Head of caudate nucleus (tissue), 42 donors: Measurements from ENCODE around the gene TASP1.

Source experiments
- DNase-seq, 42 donors: peaks; one replicate each; pipeline versions ENCODE4 v3.0.0 to v3.0.0-alpha.2; 2020 to 2021; ENCODE audit warnings: mixed read lengths in 7 of 42
- intact Hi-C: fragments of 100-400 bp; cut with DNase I; formaldehyde crosslinking; loops from one replicate; pipeline ENCODE4 v1.15.0; 2022

TASP1 gene

DNA sequence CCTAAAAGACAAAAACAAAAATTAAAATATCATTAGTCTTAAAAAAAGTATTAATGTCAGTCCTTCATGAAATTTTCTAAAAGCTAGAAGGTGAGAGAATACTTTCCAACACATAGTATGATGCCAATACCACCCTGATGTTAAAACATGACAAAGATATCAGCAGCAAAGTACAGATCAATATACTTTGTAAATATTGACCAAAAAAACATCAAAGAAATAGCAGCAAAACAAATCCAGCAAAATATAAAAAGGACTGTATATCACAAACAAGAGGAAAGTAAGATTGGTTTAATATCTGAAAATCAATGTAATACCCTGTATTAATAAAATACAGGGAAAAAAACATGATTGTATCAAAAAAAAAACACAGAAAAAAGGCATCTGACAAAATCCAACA is 51.4 kb downstream of the TASP1 start:
- DNase-seq = no peak
- intact Hi-C loops = no loop called here

DNA sequence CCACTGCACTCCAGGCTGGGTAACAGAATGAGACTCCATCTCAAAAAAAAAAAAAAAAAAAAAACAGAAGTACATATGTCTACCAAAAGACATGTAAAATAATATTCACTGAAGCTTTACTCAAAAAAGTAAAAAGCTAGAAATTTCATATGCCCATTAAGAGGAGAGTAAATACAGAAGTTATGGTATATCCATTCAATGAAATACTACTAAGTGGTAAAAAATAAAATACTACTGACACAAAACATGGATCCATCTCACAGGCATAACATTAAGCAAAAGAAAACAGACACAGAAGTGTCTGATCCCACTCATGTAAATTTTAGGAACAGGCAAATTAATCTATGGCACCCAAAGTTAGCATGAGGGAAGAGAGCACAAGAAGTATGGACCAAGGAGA is 52.6 kb downstream of the TASP1 start:
- no peak for DNase-seq
- intact Hi-C loops = no loop called here

DNA sequence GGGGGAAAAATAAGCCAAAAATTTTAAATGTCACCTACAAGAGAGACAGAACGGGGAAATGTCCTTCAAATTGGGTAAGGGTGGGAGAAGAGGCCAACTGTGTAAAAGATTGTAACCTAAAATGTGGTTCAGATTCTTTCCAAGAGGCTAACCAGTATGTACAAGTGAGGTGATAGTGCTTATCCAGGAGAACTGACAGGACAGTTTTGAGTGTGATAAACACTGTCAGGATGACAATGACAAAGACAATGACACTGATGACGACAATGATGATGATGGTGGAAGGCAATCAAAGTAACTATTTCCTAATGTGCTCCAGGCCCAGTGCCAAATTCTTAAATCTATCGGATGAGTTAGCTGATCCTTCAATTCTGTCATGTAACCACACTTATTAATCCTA is 57.3 kb downstream of the TASP1 start:
- intact Hi-C loops = no loop called here
- no peak for DNase-seq

DNA sequence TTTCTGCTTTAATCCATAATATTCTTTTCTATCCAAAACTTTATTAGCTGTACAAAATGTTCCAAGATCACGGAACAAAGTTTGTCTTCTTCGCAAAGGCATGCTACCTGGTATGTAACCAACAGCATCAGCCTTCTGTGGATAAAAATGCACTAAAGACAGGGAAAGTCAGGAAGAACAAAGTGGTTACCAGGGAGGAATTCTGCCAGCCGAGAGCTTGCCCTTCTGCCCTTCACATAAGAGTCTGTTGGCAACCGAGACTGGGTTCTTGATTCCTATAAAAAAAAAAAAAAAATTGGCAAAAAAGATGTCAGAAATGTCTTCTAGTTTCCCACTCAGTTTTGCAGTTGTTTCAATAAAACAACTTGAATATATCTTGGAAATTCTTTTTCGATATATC is 58.0 kb downstream of the TASP1 start:
- intact Hi-C loops = no loop called here

DNA sequence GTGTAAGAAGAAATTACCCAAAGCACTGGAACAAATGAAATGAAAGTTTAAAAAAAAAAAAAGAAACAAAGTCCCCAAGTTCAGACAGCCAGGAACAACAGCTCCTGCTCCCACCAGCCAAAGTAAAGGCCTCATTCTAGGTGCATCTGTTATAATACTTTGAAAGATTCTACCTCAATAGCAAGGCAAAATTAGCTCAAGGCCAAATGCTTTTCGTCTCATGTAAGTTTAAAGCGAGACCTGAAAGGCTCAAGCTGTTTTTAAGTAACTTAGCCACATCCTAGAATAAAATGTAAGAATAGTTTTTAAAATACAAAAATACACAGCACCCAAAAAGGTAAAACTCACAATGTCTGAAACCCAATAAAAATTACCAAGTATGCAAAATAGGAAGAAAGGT is 64.7 kb downstream of the TASP1 start:
- intact Hi-C loops = no loop called here
- no peak for DNase-seq

More for the DNA sequence above, 58.0 kb downstream of the TASP1 start:
- DNase-seq = no peak

DNA sequence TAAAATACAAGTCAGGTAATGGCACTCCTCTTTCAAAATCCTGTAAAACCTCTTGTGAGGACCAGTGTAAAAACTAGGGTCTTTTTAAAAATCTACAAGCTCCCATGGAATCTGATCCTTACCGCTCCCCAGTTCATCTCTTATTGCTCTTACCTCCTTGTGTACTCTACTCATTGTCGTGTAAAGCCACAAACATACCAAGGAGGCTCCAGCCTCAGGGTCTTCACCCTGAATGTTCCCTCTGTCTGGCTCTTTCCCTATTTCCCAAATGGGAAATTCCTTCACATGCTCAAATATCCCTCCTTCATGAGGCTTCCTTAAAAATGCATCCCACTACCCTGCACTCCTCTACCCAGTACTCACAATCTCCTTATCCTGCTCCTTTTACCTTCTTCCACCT is 67.1 kb downstream of the TASP1 start:
- no peak for DNase-seq
- intact Hi-C loops = no loop called here

DNA sequence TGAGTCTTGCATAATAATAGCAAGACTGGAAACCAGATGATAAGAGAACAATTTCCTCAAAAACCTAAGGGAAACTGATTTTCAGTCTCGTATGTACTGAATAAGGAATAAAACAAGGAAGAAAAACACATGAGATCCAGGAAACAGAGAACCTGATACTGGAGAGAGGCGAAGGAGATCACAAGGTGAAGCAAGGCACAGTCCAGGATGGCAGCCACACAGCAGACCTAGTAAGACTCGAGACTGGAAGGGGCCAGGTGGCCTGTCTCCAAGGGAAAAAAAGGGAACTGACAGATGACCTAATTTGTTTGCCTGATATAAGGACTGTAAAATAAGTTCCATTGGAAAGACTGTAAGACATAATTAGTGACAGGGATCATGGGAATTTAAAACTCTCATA is 71.1 kb downstream of the TASP1 start:
- DNase-seq = no peak

DNA sequence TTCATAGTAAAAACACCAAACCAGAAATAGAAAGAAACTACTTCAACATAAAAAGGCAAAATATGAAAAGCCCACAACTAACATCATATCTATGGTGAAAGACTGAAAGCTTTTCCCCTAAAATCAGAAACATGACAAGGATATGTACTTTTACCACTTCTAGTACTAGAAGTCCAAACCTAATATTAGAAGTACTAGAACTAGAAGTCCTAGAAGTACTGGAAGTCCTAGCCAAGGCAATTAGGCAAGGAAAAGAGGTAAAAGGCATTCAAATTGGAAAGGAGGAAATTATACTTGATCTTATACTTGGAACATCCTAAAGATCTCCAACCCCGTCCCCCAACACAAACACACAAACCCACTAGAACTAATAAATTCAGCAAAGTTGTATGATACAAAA is 74.9 kb downstream of the TASP1 start:
- intact Hi-C loops = no loop called here

More for the DNA sequence above, 71.1 kb downstream of the TASP1 start:
- intact Hi-C loops = no loop called here

DNA sequence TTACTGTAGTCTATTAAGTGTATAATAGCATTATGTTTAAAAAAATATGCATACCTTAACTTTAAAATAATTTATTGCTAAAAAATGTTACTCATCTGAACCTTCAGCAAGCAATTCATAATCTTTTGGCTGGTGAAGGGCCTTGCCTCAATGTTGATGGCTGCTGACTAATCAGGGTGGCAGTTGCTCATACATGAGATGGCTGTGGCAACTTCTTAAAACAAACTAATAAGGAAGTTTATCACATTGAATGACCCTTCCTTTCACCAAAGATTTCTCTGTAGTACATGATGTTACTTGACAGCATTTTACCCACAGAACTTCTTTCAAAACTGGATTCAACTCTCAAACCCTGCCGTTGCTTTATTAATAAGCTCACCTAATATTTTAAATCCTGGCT is 84.0 kb downstream of the TASP1 start:
- no peak for DNase-seq
- intact Hi-C loops = no loop called here

More for the DNA sequence above, 74.9 kb downstream of the TASP1 start:
- DNase-seq = no peak

DNA sequence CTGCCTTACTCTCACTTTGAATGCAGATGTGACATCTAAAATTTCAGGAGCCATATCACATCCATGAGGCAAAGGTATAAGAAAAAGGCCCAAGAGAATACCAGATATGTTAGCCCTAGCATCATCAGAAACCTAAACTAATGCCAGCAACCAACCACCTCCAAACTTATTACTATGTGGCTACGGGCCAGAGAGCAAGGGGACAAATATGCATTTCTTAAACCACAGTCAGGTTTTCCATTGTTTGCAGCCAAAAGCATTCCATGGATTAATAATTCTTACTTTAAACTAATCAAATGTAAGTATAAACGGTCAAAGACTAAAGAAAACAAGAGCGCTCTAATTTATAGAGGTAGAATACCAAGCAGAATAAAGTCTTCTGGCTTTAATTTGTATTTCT is 84.7 kb downstream of the TASP1 start:
- no peak for DNase-seq
- intact Hi-C loops = no loop called here

DNA sequence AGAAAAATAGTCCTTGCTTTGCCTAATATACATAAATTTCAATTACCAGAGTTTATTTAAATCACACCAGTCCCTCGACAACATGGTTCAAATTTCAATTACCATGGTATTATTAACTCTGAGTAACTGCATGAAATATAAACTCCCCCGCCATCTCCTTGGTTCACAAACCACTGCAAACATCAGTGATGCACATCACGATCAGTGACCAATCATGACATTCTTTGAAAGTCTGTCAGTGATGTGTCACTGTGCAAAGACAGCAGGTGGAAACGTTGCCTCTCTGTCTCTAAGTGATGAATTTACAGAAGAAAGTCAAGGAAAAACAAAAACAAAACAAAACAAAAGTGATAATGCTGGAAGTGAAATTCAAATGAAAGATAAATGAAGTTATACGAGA is 86.7 kb downstream of the TASP1 start:
- intact Hi-C loops = no loop called here
- no peak for DNase-seq

DNA sequence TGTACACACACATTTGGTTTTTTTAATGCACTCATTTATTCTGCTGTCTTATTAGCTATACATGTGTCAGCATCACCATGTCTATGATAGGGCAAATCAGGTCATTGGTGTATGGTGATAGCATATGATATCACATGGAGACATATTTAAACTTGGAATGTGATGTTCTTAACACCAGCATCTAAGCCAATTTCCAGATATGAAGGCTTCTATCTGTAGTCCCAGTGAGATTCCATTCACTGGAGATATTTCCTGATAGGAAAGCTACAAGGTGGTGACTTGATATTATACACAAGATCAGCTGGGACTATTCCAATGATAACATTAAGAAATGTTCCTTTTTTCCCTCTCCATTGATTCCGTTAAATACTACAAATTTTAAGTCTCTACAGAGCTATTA is 89.3 kb downstream of the TASP1 start:
- intact Hi-C loops = no loop called here
- DNase-seq = no peak

DNA sequence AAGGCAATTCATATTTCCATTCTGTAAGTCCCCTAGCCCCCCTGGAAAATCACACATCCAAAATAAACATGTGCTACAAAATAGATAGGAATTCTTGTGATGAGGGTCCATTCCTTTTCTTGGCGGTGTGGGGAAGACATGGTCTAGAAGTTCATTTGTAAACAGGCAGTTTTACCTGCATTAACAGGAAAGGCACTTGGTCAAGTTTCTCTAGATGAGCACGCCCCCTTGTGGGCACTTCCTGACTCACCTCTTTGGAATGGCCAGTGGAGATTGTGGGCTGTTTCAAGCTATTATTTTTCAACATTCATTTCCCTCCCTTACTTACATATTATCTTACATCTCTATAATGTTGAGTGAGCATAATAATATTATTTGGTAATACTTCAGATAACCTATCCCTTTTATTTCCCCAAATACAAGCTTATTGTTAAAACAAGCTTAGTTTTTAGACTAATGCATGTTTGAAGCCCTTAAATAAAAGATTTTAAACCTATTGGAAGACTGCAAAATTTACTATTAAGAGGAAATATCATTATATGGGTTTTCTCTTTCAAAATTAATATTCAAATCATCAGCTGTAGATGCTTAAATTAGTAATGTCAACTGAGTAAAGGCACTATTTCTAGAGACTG is 92.1 kb downstream of the TASP1 start:
- peak; percentile 26 to 86 (median 72) for DNase-seq
- intact Hi-C loops = no loop called here

DNA sequence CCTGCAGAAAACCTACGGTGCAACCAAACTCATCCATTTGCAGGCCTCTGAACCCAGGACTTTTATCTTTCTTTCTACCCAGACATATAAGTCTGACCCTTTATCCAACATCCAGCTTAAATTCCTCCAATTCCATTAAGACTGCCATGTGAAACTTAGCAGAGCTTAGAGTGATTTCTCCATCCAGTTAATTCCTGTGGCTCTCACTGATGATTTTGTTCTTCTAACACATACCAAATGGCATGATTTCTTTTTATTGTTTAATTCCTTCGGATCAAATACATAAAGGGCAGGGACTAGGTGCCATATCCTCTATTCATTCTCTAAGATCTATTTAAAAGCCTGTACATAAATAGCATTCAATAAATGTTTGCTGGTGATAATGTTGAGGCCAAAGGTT is 92.9 kb downstream of the TASP1 start:
- intact Hi-C loops = no loop called here

DNA sequence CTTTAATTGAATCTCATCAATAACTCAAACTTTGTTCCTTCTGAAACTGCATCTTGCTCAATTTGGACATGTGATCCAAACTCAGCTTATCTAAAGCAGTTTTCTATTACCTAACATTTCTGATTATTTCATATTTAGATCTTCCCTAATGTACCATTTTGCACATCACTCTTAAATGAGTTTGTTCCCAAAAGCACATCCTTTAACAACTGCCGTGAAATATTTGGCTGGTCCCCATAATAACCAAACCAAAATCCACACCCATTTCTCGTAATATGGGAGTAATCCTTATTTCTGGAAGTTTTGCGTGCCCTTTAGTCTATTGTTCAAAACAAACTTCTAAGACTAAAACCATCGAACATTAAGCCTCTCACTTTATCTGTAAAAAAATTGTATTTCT is 94.9 kb downstream of the TASP1 start:
- intact Hi-C loops = no loop called here
- DNase-seq = no peak

More for the DNA sequence above, 92.9 kb downstream of the TASP1 start:
- DNase-seq = no peak

DNA sequence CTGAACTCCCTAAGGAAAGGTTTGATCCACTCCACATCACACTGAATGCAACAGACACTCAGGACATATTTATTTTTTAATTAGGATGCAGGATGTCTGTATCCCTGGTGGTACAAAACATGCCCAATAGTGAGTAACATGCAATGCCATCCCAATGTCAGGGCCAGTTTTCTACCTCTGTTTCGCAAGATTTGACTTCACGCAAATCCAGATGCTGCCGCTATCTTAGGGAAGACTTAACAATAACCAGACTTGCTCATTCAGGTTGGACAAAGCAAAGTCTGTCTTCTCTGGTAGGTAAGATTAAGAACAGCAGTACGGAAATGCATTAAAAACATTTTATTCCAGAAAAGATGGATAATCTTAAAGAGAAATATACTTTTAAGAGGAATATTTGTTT is 103.1 kb downstream of the TASP1 start:
- intact Hi-C loops = no loop called here
- DNase-seq = no peak

DNA sequence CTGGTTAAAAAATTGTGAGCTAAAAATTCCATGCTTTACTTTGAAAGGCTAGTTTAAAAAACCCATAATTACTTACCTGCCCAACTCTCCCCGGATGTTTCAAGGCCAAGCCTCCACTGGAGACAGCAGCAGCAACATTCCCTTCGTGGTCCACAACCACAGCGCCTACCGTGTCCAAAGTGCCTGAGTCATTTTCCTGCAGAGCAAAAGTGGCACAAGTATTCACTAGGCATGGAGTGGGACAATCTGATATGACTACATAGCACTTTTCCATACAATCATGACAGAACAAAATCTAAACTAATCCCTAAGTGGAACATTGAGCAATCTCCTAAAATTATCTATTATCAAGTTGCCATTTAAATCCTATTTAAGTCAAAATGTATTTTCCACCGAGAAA is 104.8 kb downstream of the TASP1 start:
- DNase-seq = no peak
- intact Hi-C loops = no loop called here

DNA sequence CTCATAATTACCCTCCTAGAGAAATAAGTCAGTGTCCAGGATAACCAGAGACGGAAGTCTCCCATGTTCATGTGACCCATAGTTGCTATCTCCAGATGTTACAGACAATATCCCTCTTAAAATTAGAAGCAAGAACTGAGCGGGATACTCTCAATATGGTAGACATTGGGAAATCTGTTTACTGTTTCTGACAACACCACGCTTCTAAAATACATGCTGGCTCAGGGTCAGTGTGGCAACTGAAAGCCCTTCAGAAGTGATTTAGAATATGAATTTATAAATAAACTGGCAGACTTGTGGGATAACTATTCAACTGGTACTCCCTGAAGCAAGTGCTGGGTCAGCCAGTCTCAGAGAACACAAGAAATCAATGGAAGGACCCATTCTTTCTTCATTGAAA is 108.6 kb downstream of the TASP1 start:
- intact Hi-C loops = no loop called here
- DNase-seq = no peak

DNA sequence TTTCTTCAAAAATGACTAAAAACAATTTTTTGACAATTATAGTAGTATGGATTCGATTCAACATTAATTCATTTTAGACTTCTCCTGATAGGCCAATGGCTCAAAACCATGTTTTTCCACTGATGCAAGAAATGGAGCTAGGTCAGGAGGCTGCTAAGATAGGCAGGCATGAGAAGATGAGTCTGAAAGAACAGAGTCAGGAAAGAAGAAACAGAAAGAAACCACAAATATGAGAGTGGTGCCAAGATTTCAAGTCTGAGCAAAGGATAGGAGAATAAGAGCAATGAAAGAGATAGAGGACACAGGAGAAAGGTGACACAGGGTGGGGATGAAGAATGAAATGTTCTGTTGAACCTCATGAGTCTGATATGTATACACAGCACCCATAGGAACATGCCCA is 112.2 kb downstream of the TASP1 start:
- DNase-seq = no peak
- intact Hi-C loops = no loop called here

DNA sequence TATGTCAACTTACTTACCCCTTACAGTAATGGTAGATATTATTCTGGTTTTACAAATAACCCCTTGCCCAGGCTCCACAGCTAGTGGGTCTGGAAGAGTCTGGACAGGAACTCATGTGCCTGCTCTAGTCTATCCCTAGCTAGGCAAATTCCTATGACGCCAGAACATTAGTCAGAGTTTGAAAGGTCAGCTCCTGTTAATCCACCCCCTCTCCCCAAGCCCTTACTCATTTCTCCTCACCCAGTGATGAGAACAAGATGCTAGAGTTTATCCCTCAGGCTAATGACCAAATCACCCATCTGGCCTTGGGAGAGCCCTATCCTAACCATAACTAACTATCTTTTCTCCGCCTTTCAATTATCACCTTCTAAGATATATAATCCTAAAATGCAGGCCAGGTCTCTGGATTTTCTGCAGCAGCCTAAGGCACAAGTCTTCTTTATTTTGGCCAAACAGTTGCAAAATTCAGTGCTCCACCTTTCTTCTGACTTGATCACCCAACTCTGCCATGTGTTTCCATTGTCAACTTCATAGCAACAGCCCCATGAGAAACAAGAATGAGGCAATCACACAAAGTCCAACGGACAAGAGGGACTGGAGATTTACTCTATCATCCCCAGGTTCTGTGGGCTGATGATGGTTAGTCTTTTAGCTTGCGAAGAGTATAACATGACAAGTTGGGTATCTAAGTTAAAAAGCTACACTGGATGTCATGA is 113.3 kb downstream of the TASP1 start:
- no peak for DNase-seq

DNA sequence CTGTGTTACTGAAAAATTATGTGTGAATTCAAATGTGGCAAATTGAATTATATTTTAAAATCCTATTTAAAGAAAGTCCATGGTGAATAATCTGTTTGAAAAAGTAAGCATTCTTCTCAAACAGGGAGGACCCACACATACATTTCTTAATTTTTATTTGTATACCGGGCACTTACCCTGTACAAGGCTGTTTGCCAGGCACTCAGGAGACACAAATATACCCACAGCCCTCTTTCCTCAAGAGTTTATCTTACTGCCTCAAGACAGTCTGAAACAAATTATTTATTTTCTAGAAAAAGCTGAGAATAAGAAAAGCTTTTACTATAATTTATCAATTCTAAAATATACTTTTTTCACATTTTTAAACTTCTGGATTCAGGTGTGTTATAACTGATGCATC is 114.4 kb downstream of the TASP1 start:
- no peak for DNase-seq
- intact Hi-C loops = no loop called here

More for the DNA sequence above, 113.3 kb downstream of the TASP1 start:
- intact Hi-C loops = no loop called here
